ENCODE measurements around the gene SMU1. TPM values are rescaled to one million over a fixed set of nuclear protein-coding genes. Genes with fewer than 3 reads are reported as not detected.

SMU1 gene
- total RNA-seq, 4 donors from 2014 or later: 19.7 to 24.2 (median 21.9) TPM

DNA sequence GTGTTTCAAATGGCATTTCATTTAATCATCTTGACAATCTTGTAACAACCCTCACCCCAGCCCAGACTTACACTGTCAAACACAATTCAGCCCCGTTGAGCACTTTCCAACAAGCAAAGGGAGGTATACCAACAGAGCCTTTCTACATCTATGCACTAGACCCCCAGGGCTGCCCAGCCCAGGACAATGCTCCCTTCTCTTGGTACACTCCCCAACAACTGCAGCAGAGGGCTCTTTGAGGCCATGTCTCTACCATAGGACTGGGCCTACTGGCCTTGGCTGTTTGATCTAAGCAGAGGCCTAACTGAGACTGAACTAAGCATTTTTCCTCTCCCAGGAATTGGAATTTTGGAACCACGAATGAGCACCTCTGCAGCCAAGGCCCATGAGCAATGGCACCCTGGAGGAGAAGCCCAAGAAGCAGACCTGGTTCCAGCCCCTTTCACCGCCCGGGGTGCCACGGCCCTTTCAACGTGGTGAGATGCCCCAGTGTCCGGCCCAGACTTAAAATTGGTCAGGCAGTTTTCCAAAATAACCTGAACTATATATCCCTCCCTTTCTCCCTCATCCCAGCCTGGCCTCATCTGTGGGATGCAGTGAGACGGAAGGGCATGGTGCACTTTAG is 47.0 kb upstream of the SMU1 start:
- Histone ChIP-seq H3K36me3 (peaks cover 0 to 79% of the 10 kb centered on the region in 2 donors), H3K4me3 (no peak overlapping the region), H3K27me3 (no peaks in the 10 kb centered on the region), H3K4me1 (peaks cover 0 to 18% (median 0%) of the 10 kb centered on the region in 3 donors), H3K9me3 (no peaks in the 10 kb centered on the region), H3K27ac (no peak overlapping the region)
- TF ChIP-seq POLR2AphosphoS5 (IDR thresholded peaks at IDR 0.05) (no peak), POLR2A (IDR thresholded peaks at IDR 0.05) (no peak), EP300 (IDR thresholded peaks at IDR 0.05) (no peak)
- TF ChIP-seq, protein P1, sequence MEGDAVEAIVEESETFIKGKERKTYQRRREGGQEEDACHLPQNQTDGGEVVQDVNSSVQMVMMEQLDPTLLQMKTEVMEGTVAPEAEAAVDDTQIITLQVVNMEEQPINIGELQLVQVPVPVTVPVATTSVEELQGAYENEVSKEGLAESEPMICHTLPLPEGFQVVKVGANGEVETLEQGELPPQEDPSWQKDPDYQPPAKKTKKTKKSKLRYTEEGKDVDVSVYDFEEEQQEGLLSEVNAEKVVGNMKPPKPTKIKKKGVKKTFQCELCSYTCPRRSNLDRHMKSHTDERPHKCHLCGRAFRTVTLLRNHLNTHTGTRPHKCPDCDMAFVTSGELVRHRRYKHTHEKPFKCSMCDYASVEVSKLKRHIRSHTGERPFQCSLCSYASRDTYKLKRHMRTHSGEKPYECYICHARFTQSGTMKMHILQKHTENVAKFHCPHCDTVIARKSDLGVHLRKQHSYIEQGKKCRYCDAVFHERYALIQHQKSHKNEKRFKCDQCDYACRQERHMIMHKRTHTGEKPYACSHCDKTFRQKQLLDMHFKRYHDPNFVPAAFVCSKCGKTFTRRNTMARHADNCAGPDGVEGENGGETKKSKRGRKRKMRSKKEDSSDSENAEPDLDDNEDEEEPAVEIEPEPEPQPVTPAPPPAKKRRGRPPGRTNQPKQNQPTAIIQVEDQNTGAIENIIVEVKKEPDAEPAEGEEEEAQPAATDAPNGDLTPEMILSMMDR (IDR thresholded peaks at IDR 0.05): no peak
- peak; percentile 26 for ATAC-seq
- WGBS, 2 donors (ENCODE audit: low coverage in 1 of 2): 71% methylated on average over 1 of the region's 8 CpGs; no CpG with 5 or more reads in 1 of the 2 donors

DNA sequence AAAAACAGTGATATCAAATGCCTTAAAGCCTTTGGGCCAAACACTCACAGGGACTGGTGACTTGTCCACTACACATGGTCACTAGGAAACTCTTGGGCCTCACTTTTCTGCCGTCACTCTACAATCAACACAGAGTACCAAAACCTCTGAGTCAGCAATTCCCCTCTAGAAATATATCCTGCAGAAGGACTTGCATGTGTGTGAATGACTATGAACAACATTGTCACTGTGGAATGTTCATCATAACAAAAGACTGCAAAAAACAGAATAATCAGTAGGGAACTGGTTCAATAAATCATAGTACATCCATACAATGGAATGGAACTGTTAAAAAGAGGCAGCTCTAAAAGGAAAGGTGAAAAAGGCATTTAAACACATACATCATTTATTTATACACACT is 44.1 kb upstream of the SMU1 start:
- H3K27ac ChIP-seq: no peak overlapping the region
- WGBS, 2 donors (ENCODE audit: low coverage in 1 of 2): 89% methylated on average over 1 of the region's 1 CpG; no CpG with 5 or more reads in 1 of the 2 donors
- TF ChIP-seq, protein P1 (IDR thresholded peaks at IDR 0.05): no peak
- TF ChIP-seq EP300 (IDR thresholded peaks at IDR 0.05): no peak
- TF ChIP-seq POLR2A (IDR thresholded peaks at IDR 0.05): no peak
- TF ChIP-seq POLR2AphosphoS5 (IDR thresholded peaks at IDR 0.05): no peak
- H3K9me3 ChIP-seq: no peaks in the 10 kb centered on the region
- no peaks in the 10 kb centered on the region for H3K27me3 ChIP-seq
- no peak overlapping the region for H3K4me3 ChIP-seq
- ATAC-seq: no peak
- peaks cover 0 to 77% of the 10 kb centered on the region in 2 donors for H3K36me3 ChIP-seq
- peaks cover 0 to 29% (median 0%) of the 10 kb centered on the region in 3 donors for H3K4me1 ChIP-seq

DNA sequence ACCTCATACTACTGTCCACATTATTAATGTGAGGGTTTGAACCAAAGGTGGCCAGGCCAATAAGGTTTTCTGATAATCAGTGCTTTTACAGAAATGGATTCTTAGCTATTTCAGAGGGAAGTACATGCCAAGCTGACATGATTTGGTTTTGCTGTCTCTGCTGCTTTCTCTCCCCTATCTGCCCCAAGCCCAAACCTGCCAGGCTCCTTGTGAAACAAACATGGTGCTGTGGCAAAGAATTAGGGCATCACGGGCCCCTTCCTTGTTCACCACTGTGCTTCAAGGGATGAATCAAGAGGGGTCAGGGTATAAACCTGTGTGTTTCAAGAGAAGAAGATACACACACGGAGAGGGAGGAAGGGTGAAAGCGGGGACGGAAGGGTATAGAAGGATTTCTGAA is 41.3 kb upstream of the SMU1 start:
- Histone ChIP-seq H3K27me3 (no peaks in the 10 kb centered on the region), H3K9me3 (no peaks in the 10 kb centered on the region), H3K27ac (peak overlapping the region in 1 of 4 donors; percentile 8), H3K4me3 (no peak overlapping the region), H3K36me3 (peaks cover 0 to 84% of the 10 kb centered on the region in 2 donors), H3K4me1 (peaks cover 0 to 25% (median 0%) of the 10 kb centered on the region in 3 donors)
- no peak for ATAC-seq
- 84 to 90% methylated on average over 3 to 4 of the region's 4 CpGs for WGBS, 2 donors (ENCODE audit: low coverage in 1 of 2)
- TF ChIP-seq EP300 (IDR thresholded peaks at IDR 0.05) (no peak), POLR2AphosphoS5 (IDR thresholded peaks at IDR 0.05) (no peak), POLR2A (IDR thresholded peaks at IDR 0.05) (no peak)
- TF ChIP-seq, protein P1 (IDR thresholded peaks at IDR 0.05): no peak

DNA sequence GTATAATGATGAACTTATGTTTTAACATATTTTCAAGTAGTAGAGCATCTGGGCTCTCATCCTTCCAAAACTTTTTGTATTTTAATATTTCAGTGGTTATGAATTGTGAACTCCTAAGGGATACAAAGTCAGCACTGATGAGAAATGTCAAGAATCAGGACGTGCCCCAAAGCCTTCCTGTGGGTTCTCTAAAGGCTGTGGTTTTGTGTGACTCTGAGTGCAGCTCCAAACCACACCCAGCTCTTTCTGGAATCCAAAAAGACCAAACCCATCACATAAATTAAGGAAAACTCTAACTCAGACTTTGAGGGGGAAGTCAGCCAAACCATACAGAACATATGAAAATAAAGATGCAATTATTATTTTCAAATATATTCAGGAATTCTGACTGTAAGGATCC is 40.8 kb upstream of the SMU1 start:
- H3K4me3 ChIP-seq: no peak overlapping the region
- TF ChIP-seq, protein P1 (IDR thresholded peaks at IDR 0.05): no peak
- TF ChIP-seq POLR2AphosphoS5 (IDR thresholded peaks at IDR 0.05): no peak
- WGBS, 2 donors (ENCODE audit: low coverage in 1 of 2): 50% methylated on average over 1 of the region's 1 CpG; no CpG with 5 or more reads in 1 of the 2 donors
- H3K4me1 ChIP-seq: peaks cover 0 to 25% (median 0%) of the 10 kb centered on the region in 3 donors
- no peaks in the 10 kb centered on the region for H3K27me3 ChIP-seq
- H3K9me3 ChIP-seq: no peaks in the 10 kb centered on the region
- H3K36me3 ChIP-seq: peaks cover 0 to 89% of the 10 kb centered on the region in 2 donors
- peak overlapping the region in 1 of 4 donors; percentile 8 for H3K27ac ChIP-seq
- no peak for ATAC-seq

DNA sequence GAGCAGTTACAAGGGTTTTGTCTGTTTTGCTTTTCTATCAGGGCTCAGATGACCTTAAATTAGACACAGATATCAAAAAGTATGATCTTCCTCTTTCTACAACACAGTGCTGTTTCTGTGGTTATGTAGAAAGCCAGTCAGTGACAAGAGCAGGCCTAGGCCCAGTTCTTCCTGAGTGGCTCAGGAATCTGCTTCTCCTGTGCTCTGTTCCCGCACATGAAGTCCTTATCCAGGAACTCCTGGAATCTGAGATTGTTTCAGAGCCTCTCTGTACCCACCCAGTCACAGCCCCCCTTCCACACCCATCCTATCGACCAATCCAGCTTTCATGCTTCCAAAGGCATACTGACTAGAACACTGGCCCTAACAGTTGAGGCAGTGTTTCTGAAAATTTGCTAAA is 40.4 kb upstream of the SMU1 start:
- peak overlapping the region in 2 of 4 donors; percentile 10 to 55 for H3K27ac ChIP-seq
- ATAC-seq: peak; percentile 42

More for the DNA sequence above, 40.4 kb upstream of the SMU1 start:
- Histone ChIP-seq H3K9me3 (no peaks in the 10 kb centered on the region), H3K27me3 (no peaks in the 10 kb centered on the region), H3K4me3 (no peak overlapping the region), H3K4me1 (peaks cover 0 to 25% (median 0%) of the 10 kb centered on the region in 3 donors), H3K36me3 (peaks cover 0 to 93% of the 10 kb centered on the region in 2 donors)
- no peak for TF ChIP-seq POLR2A (IDR thresholded peaks at IDR 0.05)
- TF ChIP-seq POLR2AphosphoS5 (IDR thresholded peaks at IDR 0.05): no peak
- no peak for TF ChIP-seq EP300 (IDR thresholded peaks at IDR 0.05)
- TF ChIP-seq, protein P1 (IDR thresholded peaks at IDR 0.05): no peak
- 39 to 95% methylated on average over 2 of the region's 2 CpGs for WGBS, 2 donors (ENCODE audit: low coverage in 1 of 2)

All from gastroesophageal sphincter (tissue), 4 donors.